ENCODE results near the gene TMEM63C. TPM values are rescaled to one million over a fixed set of nuclear protein-coding genes. Genes with fewer than 3 reads are reported as not detected.
"Not testable (repeated sequence)": the region's sequence is repeated elsewhere in the genome, so short reads cannot be mapped to it uniquely, and the experiment has no call there.

The TMEM63C gene
- total RNA-seq, 1 donor from 2014 or later: 0.43 TPM

GRCh38 chr14:77153802-77154201 lies 27.8 kb upstream of the TMEM63C start:
- intact Hi-C loops (cut with micrococcal nuclease): loop anchor here (10.0 kb wide), 1 partner anchor 251 kb away; no protein-coding TSS in a partner anchor

- intact Hi-C loops (cut with micrococcal nuclease): loop anchor here (10.0 kb wide), 1 partner anchor 250 kb away; no protein-coding TSS in a partner anchor
These were observed 27.2 kb upstream of the TMEM63C start for GRCh38 chr14:77154421-77154820.

GRCh38 chr14:77155083-77155482 lies 26.5 kb upstream of the TMEM63C start:
- intact Hi-C loops (cut with micrococcal nuclease): loop anchor here (10.0 kb wide), 1 partner anchor 250 kb away; no protein-coding TSS in a partner anchor

- intact Hi-C loops (cut with micrococcal nuclease): loop anchor here (10.0 kb wide), 1 partner anchor 247 kb away; no protein-coding TSS in a partner anchor
These were observed 23.9 kb upstream of the TMEM63C start for GRCh38 chr14:77157740-77158139.

GRCh38 chr14:77158175-77158881 lies 23.3 kb upstream of the TMEM63C start:
- intact Hi-C loops (cut with micrococcal nuclease): loop anchor here (10.0 kb wide), 1 partner anchor 246 kb away; no protein-coding TSS in a partner anchor

GRCh38 chr14:77158882-77159255 lies 22.7 kb upstream of the TMEM63C start:
- intact Hi-C loops (cut with micrococcal nuclease): loop anchor here (10.0 kb wide), 1 partner anchor 246 kb away; no protein-coding TSS in a partner anchor

GRCh38 chr14:77161011-77161410 lies 20.6 kb upstream of the TMEM63C start:
- intact Hi-C loops (cut with micrococcal nuclease): no loop called here

- intact Hi-C loops (cut with micrococcal nuclease): no loop called here
These were observed 11.6 kb upstream of the TMEM63C start for GRCh38 chr14:77170045-77170444.

- intact Hi-C loops (cut with micrococcal nuclease): no loop called here
These were observed 8.7 kb upstream of the TMEM63C start for GRCh38 chr14:77172916-77173315.

- intact Hi-C loops (cut with micrococcal nuclease): not testable (repeated sequence)
These were observed 7.5 kb upstream of the TMEM63C start for GRCh38 chr14:77173911-77174617.

- intact Hi-C loops (cut with micrococcal nuclease): no loop called here
These were observed 5.8 kb upstream of the TMEM63C start for GRCh38 chr14:77175843-77176242.

GRCh38 chr14:77177702-77178101 lies 3.9 kb upstream of the TMEM63C start:
- intact Hi-C loops (cut with micrococcal nuclease): no loop called here

- intact Hi-C loops (cut with micrococcal nuclease): no loop called here
These were observed 2.9 kb upstream of the TMEM63C start for GRCh38 chr14:77178656-77179055.

- intact Hi-C loops (cut with micrococcal nuclease): no loop called here
These were observed 634 bp upstream of the TMEM63C start for GRCh38 chr14:77180726-77181602.

GRCh38 chr14:77183896-77184295 lies 2.3 kb downstream of the TMEM63C start:
- intact Hi-C loops (cut with micrococcal nuclease): no loop called here

GRCh38 chr14:77184396-77185092 lies 2.9 kb downstream of the TMEM63C start:
- intact Hi-C loops (cut with micrococcal nuclease): no loop called here

GRCh38 chr14:77185093-77185465 lies 3.5 kb downstream of the TMEM63C start:
- intact Hi-C loops (cut with micrococcal nuclease): no loop called here

- intact Hi-C loops (cut with micrococcal nuclease): no loop called here
These were observed 5.5 kb downstream of the TMEM63C start for GRCh38 chr14:77186911-77187648.

GRCh38 chr14:77187649-77188012 lies 6.0 kb downstream of the TMEM63C start:
- intact Hi-C loops (cut with micrococcal nuclease): no loop called here

GRCh38 chr14:77189479-77189878 lies 7.9 kb downstream of the TMEM63C start:
- intact Hi-C loops (cut with micrococcal nuclease): no loop called here

Measured in T-helper 2 cell treated with Interferon-gamma antibody and Interleukin-4, amounts not matched to agents 100 ng/mL and 5 ng/mL, for 36 hours (primary cell).